A673 (cell line): Measurements from ENCODE around the gene GPC6. TPM values are rescaled to one million over a fixed set of nuclear protein-coding genes. Genes with fewer than 3 reads are reported as not detected.

ENCODE experiments used
- BruUV-seq: library from RNA; stranded (reverse); fragments of 400-500 nt; replicated peaks from 2 replicates; lab custom pipeline; 2021; lab: Mats Ljungman, UMichigan
- CTCF ChIA-PET: fragments of 300-600 bp; sonication (Branson Sonifier 250); formaldehyde crosslinking; loops from one replicate; lab custom pipeline; 2022; ENCODE audit warnings: antibody characterized with exemption; lab: Charles Lee
- POLR2A ChIA-PET: fragments of 300-600 bp; sonication (Branson Sonifier 250); formaldehyde crosslinking; loops from one replicate; lab custom pipeline; 2022; ENCODE audit warnings: antibody characterized with exemption; ENCODE audit not compliant: low non-redundant PET; lab: Charles Lee
- DNase-seq: peaks from one replicate; pipeline ENCODE4 v3.0.0-alpha.2; 2015; ENCODE audit warnings: low spot score
- H3K27ac ChIP-seq: fragments of 200-600 bp; sonication (generic); 2 replicates; pipeline ENCODE4 v1.5.1; 2016; ENCODE audit warnings: mixed run types, low read depth, mild to moderate bottlenecking, mixed read lengths, antibody characterized with exemption, low read length; ENCODE audit not compliant: poor library complexity, severe bottlenecking
- H3K27me3 ChIP-seq: fragments of 200-600 bp; sonication (generic); replicated peaks from 2 replicates; pipeline ENCODE4 v1.6.1; 2017; ENCODE audit warnings: mixed run types, low read depth, mild to moderate bottlenecking, mixed read lengths, antibody characterized with exemption, low read length; ENCODE audit not compliant: insufficient read depth, poor library complexity
- H3K36me3 ChIP-seq: fragments of 200-600 bp; sonication (generic); 2 replicates; pipeline ENCODE4 v1.6.1; 2016; ENCODE audit warnings: mixed run types, mild to moderate bottlenecking, mixed read lengths, antibody characterized with exemption, low read length; ENCODE audit not compliant: insufficient read depth, poor library complexity, severe bottlenecking
- H3K4me1 ChIP-seq: fragments of 200-600 bp; sonication (generic); 2 replicates; pipeline ENCODE4 v1.6.1; 2017; ENCODE audit warnings: mixed run types, mild to moderate bottlenecking, mixed read lengths, antibody characterized with exemption, low read length; ENCODE audit not compliant: insufficient read depth, poor library complexity, severe bottlenecking
- H3K4me3 ChIP-seq: fragments of 200-600 bp; sonication (generic); 2 replicates; pipeline ENCODE4 v1.5.1; 2016; ENCODE audit warnings: low read depth, mixed run types, mild to moderate bottlenecking, mixed read lengths, low read length; ENCODE audit not compliant: poor library complexity, severe bottlenecking
- H3K9me3 ChIP-seq: fragments of 200-600 bp; sonication (generic); 2 replicates; pipeline ENCODE4 v1.6.1; 2016; ENCODE audit warnings: mixed run types, low read depth, mild to moderate bottlenecking, mixed read lengths, antibody characterized with exemption, low read length; ENCODE audit not compliant: poor library complexity, severe bottlenecking
- CTCF ChIP-seq: fragments of 300-800, 200-600 bp; sonication (generic); conservative IDR thresholded peaks from 2 replicates; pipeline ENCODE4 v1.5.1; 2017; ENCODE audit warnings: low read depth, mild to moderate bottlenecking, antibody characterized with exemption, low read length, moderate library complexity, mixed read lengths
- EZH2 ChIP-seq: fragments of 200-600 bp; sonication (generic); IDR thresholded peaks from 2 replicates; pipeline ENCODE4 v1.6.1; 2017; ENCODE audit warnings: borderline replicate concordance, low read depth, mild to moderate bottlenecking, mixed read lengths, antibody characterized with exemption, low read length; ENCODE audit not compliant: poor library complexity, severe bottlenecking
- intact Hi-C: fragments of 100-400 bp; cut with micrococcal nuclease; formaldehyde crosslinking; loops from one replicate; pipeline ENCODE4 v1.10.0; 2022; ENCODE audit not compliant: unreplicated experiment
- total RNA-seq: library from RNA; stranded (reverse); gene quantifications from 2 replicates; pipeline ENCODE4 v1.2.3, GENCODE V29; 2021

GPC6 gene
- total RNA-seq, 1 experiment from 2014 or later: 23.3 TPM

- no peak overlapping the region for H3K4me3 ChIP-seq
- H3K36me3 ChIP-seq: no peaks in the 10 kb centered on the region
- DNase-seq: no peak
- no peak for TF ChIP-seq EZH2
- no peak for TF ChIP-seq CTCF
- no peaks in the 10 kb centered on the region for H3K27me3 ChIP-seq
- ChIA-PET CTCF (no interaction called here), POLR2A (no interaction called here)
- intact Hi-C loops: no loop called here
- H3K9me3 ChIP-seq: no peaks in the 10 kb centered on the region
- no TSS peak for BruUV-seq
- peaks cover 8% of the 10 kb centered on the region for H3K4me1 ChIP-seq
- no peak overlapping the region for H3K27ac ChIP-seq
These were observed 1193.3 kb downstream of the GPC6 start for GRCh38 chr13:94419925-94420305.

GRCh38 chr13:94427313-94427953, 1200.8 kb downstream of the GPC6 start:
- CTCF ChIA-PET: no interaction called here
- H3K36me3 ChIP-seq: no peaks in the 10 kb centered on the region

GRCh38 chr13:94431574-94431973, 1205.0 kb downstream of the GPC6 start:
- H3K27me3 ChIP-seq: no peaks in the 10 kb centered on the region
- no peaks in the 10 kb centered on the region for H3K36me3 ChIP-seq
- H3K4me1 ChIP-seq: no peaks in the 10 kb centered on the region
- no peak for DNase-seq
- no peak for TF ChIP-seq EZH2
- TF ChIP-seq CTCF: peak; percentile 17; the same call in 1 of the 2 replicates
- CTCF ChIA-PET: no interaction called here
- H3K9me3 ChIP-seq: no peaks in the 10 kb centered on the region
- intact Hi-C loops: loop anchor here (10.0 kb wide), 1 partner anchor 973 kb away; no protein-coding TSS in a partner anchor
- H3K27ac ChIP-seq: no peak overlapping the region
- no peak overlapping the region for H3K4me3 ChIP-seq
- POLR2A ChIA-PET: no interaction called here
- BruUV-seq: no TSS peak

More at GRCh38 chr13:94427313-94427953, 1200.8 kb downstream of the GPC6 start:
- TF ChIP-seq EZH2: no peak
- TF ChIP-seq CTCF: no peak
- no peaks in the 10 kb centered on the region for H3K4me1 ChIP-seq
- H3K9me3 ChIP-seq: no peaks in the 10 kb centered on the region
- intact Hi-C loops: no loop called here
- no TSS peak for BruUV-seq
- DNase-seq: no peak
- H3K4me3 ChIP-seq: no peak overlapping the region
- no peaks in the 10 kb centered on the region for H3K27me3 ChIP-seq
- POLR2A ChIA-PET: interaction anchor here (0.5 kb wide), 1 partner anchor 127 kb away, joined by 3 read pairs; no protein-coding TSS in a partner anchor
- no peak overlapping the region for H3K27ac ChIP-seq
